ENCODE results near the gene SHLD2.
"Not testable (repeated sequence)": the region's sequence is repeated elsewhere in the genome, so short reads cannot be mapped to it uniquely, and the experiment has no call there.

GRCh38 chr10:87222789-87223188, 127.8 kb downstream of the SHLD2 start:
- not testable (repeated sequence) for TF ChIP-seq POLR2AphosphoS5 (IDR thresholded peaks at IDR 0.05; ENCODE audit: borderline replicate concordance, low read depth, low read length); FOXP2 (optimal IDR thresholded peaks at IDR 0.05; ENCODE audit: control extremely low read depth, extremely low read length, insufficient read depth)

All from SK-N-MC (cell line).